ENCODE data around the gene HSD11B2. TPM values are rescaled to one million over a fixed set of nuclear protein-coding genes. Genes with fewer than 3 reads are reported as not detected.

HSD11B2 gene
- total and polyA plus RNA-seq, 4 donors: 0.51 to 6.7 (median 2.2) TPM

- DNase-seq (ENCODE audit: low spot score): no peak
- no peaks in the 10 kb centered on the region for H3K27me3 ChIP-seq (ENCODE audit: control insufficient read depth in 4 of 4, insufficient read depth in 4 of 4, low read length in 3 of 4)
- peaks cover 12 to 44% (median 30%) of the 10 kb centered on the region in 4 donors for H3K4me1 ChIP-seq (ENCODE audit: control insufficient read depth in 4 of 4, insufficient read depth in 4 of 4, low read length in 3 of 4)
- WGBS: 83% methylated on average over 6 of the region's 6 CpGs
- TF ChIP-seq RXRA (IDR thresholded peaks at IDR 0.05) (peak in 1 of 2 donors; percentile 20), TAF1 (conservative IDR thresholded peaks at IDR 0.05) (no peak)
- H3K9ac ChIP-seq (ENCODE audit: low read depth in 1 of 2, low read length in 2 of 2): no peak overlapping the region
- no peaks in the 10 kb centered on the region for H3K9me3 ChIP-seq (ENCODE audit: control insufficient read depth in 4 of 4, low read length in 3 of 4)
- no peak overlapping the region for H3K4me3 ChIP-seq (ENCODE audit: low read depth in 1 of 3, low read length in 3 of 3)
- peak overlapping the region in 1 of 2 donors; percentile 53 for H3K27ac ChIP-seq (ENCODE audit: low read depth in 1 of 2, low read length in 2 of 2)
- H3K36me3 ChIP-seq (ENCODE audit: control insufficient read depth in 4 of 4, insufficient read depth in 3 of 4, low read depth in 1 of 4, low read length in 3 of 4): peaks cover 0 to 3% (median 2%) of the 10 kb centered on the region in 4 donors
Measured at GRCh38 chr16:67458121-67458641, 27.3 kb downstream of the HSD11B2 start.

GRCh38 chr16:67459066-67459860 is 28.3 kb downstream of the HSD11B2 start:
- Histone ChIP-seq H3K27me3 (ENCODE audit: control insufficient read depth in 4 of 4, insufficient read depth in 4 of 4, low read length in 3 of 4) (no peaks in the 10 kb centered on the region), H3K27ac (ENCODE audit: low read depth in 1 of 2, low read length in 2 of 2) (peak overlapping the region; percentile 25 to 53), H3K4me1 (ENCODE audit: control insufficient read depth in 4 of 4, insufficient read depth in 4 of 4, low read length in 3 of 4) (peaks cover 14 to 46% (median 31%) of the 10 kb centered on the region in 4 donors), H3K9ac (ENCODE audit: low read depth in 1 of 2, low read length in 2 of 2) (no peak overlapping the region), H3K36me3 (ENCODE audit: control insufficient read depth in 4 of 4, insufficient read depth in 3 of 4, low read depth in 1 of 4, low read length in 3 of 4) (peaks cover 0 to 2% (median 0%) of the 10 kb centered on the region in 4 donors), H3K4me3 (ENCODE audit: low read depth in 1 of 3, low read length in 3 of 3) (no peak overlapping the region), H3K9me3 (ENCODE audit: control insufficient read depth in 4 of 4, low read length in 3 of 4) (no peaks in the 10 kb centered on the region)
- DNase-seq (ENCODE audit: low spot score): no peak
- WGBS: 58% methylated on average over 7 of the region's 7 CpGs
- TF ChIP-seq RXRA (IDR thresholded peaks at IDR 0.05) (peak; percentile 13 to 29), GABPA (IDR thresholded peaks at IDR 0.05 in 1 of 2, conservative IDR thresholded peaks at IDR 0.05 in 1 of 2) (no peak), HNF4A (conservative IDR thresholded peaks at IDR 0.05) (peak in 1 of 2 donors; percentile 5), FOXA1 (IDR thresholded peaks at IDR 0.05) (no peak), CTCF (IDR thresholded peaks at IDR 0.05; ENCODE audit: low read depth, low read length, missing input control) (no peak), RAD21 (IDR thresholded peaks at IDR 0.05) (no peak), NR2F2 (IDR thresholded peaks at IDR 0.05) (peak; percentile 59), TAF1 (conservative IDR thresholded peaks at IDR 0.05) (no peak), REST (IDR thresholded peaks at IDR 0.05) (no peak), SP1 (IDR thresholded peaks at IDR 0.05) (no peak)

- Histone ChIP-seq H3K9ac (ENCODE audit: low read depth in 1 of 2, low read length in 2 of 2) (no peak overlapping the region), H3K4me1 (ENCODE audit: control insufficient read depth in 4 of 4, insufficient read depth in 4 of 4, low read length in 3 of 4) (peaks cover 20 to 51% (median 35%) of the 10 kb centered on the region in 4 donors)
- DNase-seq (ENCODE audit: low spot score): no peak
Measured at GRCh38 chr16:67459861-67460150, 28.9 kb downstream of the HSD11B2 start.

More at GRCh38 chr16:67459861-67460150, 28.9 kb downstream of the HSD11B2 start:
- Histone ChIP-seq H3K9me3 (ENCODE audit: control insufficient read depth in 4 of 4, low read length in 3 of 4) (no peaks in the 10 kb centered on the region), H3K4me3 (ENCODE audit: low read depth in 1 of 3, low read length in 3 of 3) (no peak overlapping the region), H3K36me3 (ENCODE audit: control insufficient read depth in 4 of 4, insufficient read depth in 3 of 4, low read depth in 1 of 4, low read length in 3 of 4) (peaks cover 0 to 2% (median 0%) of the 10 kb centered on the region in 4 donors), H3K27me3 (ENCODE audit: control insufficient read depth in 4 of 4, insufficient read depth in 4 of 4, low read length in 3 of 4) (no peaks in the 10 kb centered on the region), H3K27ac (ENCODE audit: low read depth in 1 of 2, low read length in 2 of 2) (peak overlapping the region; percentile 25 to 53)
- TF ChIP-seq HNF4G (IDR thresholded peaks at IDR 0.05) (no peak), ATF3 (IDR thresholded peaks at IDR 0.05) (no peak), RAD21 (IDR thresholded peaks at IDR 0.05) (no peak), FOXA2 (IDR thresholded peaks at IDR 0.05) (no peak), EGR1 (IDR thresholded peaks at IDR 0.05; ENCODE audit: low read depth in 2 of 2) (no peak), GABPA (IDR thresholded peaks at IDR 0.05 in 1 of 2, conservative IDR thresholded peaks at IDR 0.05 in 1 of 2) (no peak), FOXA1 (IDR thresholded peaks at IDR 0.05) (no peak), JUND (IDR thresholded peaks at IDR 0.05) (no peak), RXRA (IDR thresholded peaks at IDR 0.05) (no peak), CTCF (IDR thresholded peaks at IDR 0.05; ENCODE audit: low read depth, low read length, missing input control) (no peak), ZBTB33 (IDR thresholded peaks at IDR 0.05) (no peak), HNF4A (conservative IDR thresholded peaks at IDR 0.05) (no peak)
- WGBS: 77% methylated on average over 3 of the region's 3 CpGs
